GM23338 (cell line): ENCODE data around the gene XIRP2. TPM values are rescaled to one million over a fixed set of nuclear protein-coding genes. Genes with fewer than 3 reads are reported as not detected.

Experiments used
- ATAC-seq: fragments of 200-7000 bp; cut with Tn5 transposase; 3 replicates; pipeline ENCODE4 v1.9.1; 2020
- DNase-seq: peaks from one replicate; pipeline ENCODE4 v3.0.0-alpha.2; 2015; ENCODE audit warnings: low spot score
- H2AFZ ChIP-seq: fragments of 200-600 bp; sonication (generic); 2 replicates; pipeline ENCODE4 v1.8.0; 2016; ENCODE audit warnings: antibody characterized with exemption, mild to moderate bottlenecking, moderate library complexity
- H3F3A ChIP-seq: fragments of 200-600 bp; sonication (generic); replicated peaks from 2 replicates; pipeline ENCODE4 v1.8.0; 2017; ENCODE audit warnings: antibody characterized with exemption, mixed run types, low read depth
- H3K27ac ChIP-seq: fragments of 200-600 bp; sonication (generic); 2 replicates; pipeline ENCODE4 v1.6.1; 2016; ENCODE audit warnings: low read depth
- H3K27me3 ChIP-seq: fragments of 200-600 bp; sonication (generic); 2 replicates; pipeline ENCODE4 v1.8.0; 2016; ENCODE audit warnings: mild to moderate bottlenecking, mixed run types, moderate library complexity; ENCODE audit not compliant: insufficient read depth
- H3K36me3 ChIP-seq: fragments of 200-600 bp; sonication (generic); 2 replicates; pipeline ENCODE4 v1.8.0; 2016; ENCODE audit warnings: mild to moderate bottlenecking; ENCODE audit not compliant: insufficient read depth
- H3K4me1 ChIP-seq: fragments of 200-600 bp; sonication (generic); 2 replicates; pipeline ENCODE4 v1.8.0; 2016; ENCODE audit warnings: mild to moderate bottlenecking, moderate library complexity; ENCODE audit not compliant: insufficient read depth
- H3K4me2 ChIP-seq: fragments of 200-600 bp; sonication (generic); 2 replicates; pipeline ENCODE4 v1.7.1; 2017; ENCODE audit warnings: mixed run types
- H3K4me3 ChIP-seq: fragments of 200-600 bp; sonication (generic); 2 replicates; pipeline ENCODE4 v1.6.1; 2016; ENCODE audit warnings: mixed run types
- H3K79me2 ChIP-seq: fragments of 200-600 bp; sonication (generic); replicated peaks from 2 replicates; pipeline ENCODE4 v1.8.0; 2017; ENCODE audit warnings: mild to moderate bottlenecking; ENCODE audit not compliant: insufficient read depth
- H3K9me2 ChIP-seq: fragments of 200-600 bp; sonication (generic); 2 replicates; pipeline ENCODE4 v1.8.0; 2017; ENCODE audit not compliant: insufficient read depth
- H4K20me1 ChIP-seq: fragments of 200-600 bp; sonication (generic); replicated peaks from 2 replicates; pipeline ENCODE4 v1.8.0; 2017; ENCODE audit warnings: mild to moderate bottlenecking; ENCODE audit not compliant: insufficient read depth
- H3K27ac Mint-ChIP-seq: 2 replicates; pipeline ENCODE4 v1.8.0; 2020; ENCODE audit warnings: inconsistent platforms, mild to moderate bottlenecking, moderate library complexity, mixed read lengths
- H3K27me3 Mint-ChIP-seq: 3 replicates; pipeline ENCODE4 v1.8.0; 2022; ENCODE audit warnings: low read depth, mild to moderate bottlenecking, moderate library complexity, mixed read lengths, inconsistent platforms; ENCODE audit not compliant: insufficient read depth, poor library complexity
- H3K36me3 Mint-ChIP-seq: 3 replicates; pipeline ENCODE4 v1.8.0; 2021; ENCODE audit warnings: low read depth, mild to moderate bottlenecking, inconsistent platforms, moderate library complexity, mixed read lengths
- H3K4me1 Mint-ChIP-seq: 3 replicates; pipeline ENCODE4 v1.8.0; 2020; ENCODE audit warnings: mild to moderate bottlenecking, inconsistent platforms, mixed read lengths
- H3K4me3 Mint-ChIP-seq: 3 replicates; pipeline ENCODE4 v1.8.0; 2021; ENCODE audit warnings: moderate library complexity, mild to moderate bottlenecking, inconsistent platforms, mixed read lengths
- H3K9me3 Mint-ChIP-seq: 3 replicates; pipeline ENCODE4 v1.8.0; 2020; ENCODE audit warnings: moderate library complexity, mild to moderate bottlenecking, inconsistent platforms, mixed read lengths
- CREB1 ChIP-seq: fragments of 250-450 bp; sonication (Bioruptor Pico); IDR thresholded peaks from 2 replicates; pipeline ENCODE4 v1.5.0; 2020; ENCODE audit warnings: low read depth, mild to moderate bottlenecking, moderate library complexity
- EZH2 ChIP-seq: fragments of 200-600 bp; sonication (generic); IDR thresholded peaks from one replicate; pipeline ENCODE4 v1.8.0; 2017; ENCODE audit warnings: antibody characterized with exemption, mild to moderate bottlenecking, low read depth; ENCODE audit not compliant: unreplicated experiment
- EZH2phosphoT487 ChIP-seq: fragments of 200-600 bp; sonication (generic); IDR thresholded peaks from one replicate; pipeline ENCODE4 v1.8.1; 2018; ENCODE audit warnings: antibody characterized with exemption; ENCODE audit not compliant: unreplicated experiment
- NANOG ChIP-seq: IDR thresholded peaks from 2 replicates; pipeline ENCODE4 v1.6.1; 2016; ENCODE audit warnings: antibody characterized with exemption, borderline replicate concordance
- POLR2AphosphoS5 ChIP-seq: IDR thresholded peaks from 2 replicates; pipeline ENCODE4 v1.6.1; 2016; ENCODE audit warnings: antibody characterized with exemption, low read depth
- STAT1 ChIP-seq: IDR thresholded peaks from one replicate; pipeline ENCODE4 v1.6.1; 2016; ENCODE audit warnings: antibody characterized with exemption; ENCODE audit not compliant: unreplicated experiment
- ZNF331 ChIP-seq: fragments of 250-450 bp; sonication (Bioruptor Pico); IDR thresholded peaks from 2 replicates; pipeline ENCODE4 v1.5.0; 2020; ENCODE audit warnings: low read depth, mild to moderate bottlenecking, moderate library complexity
- polyA plus RNA-seq: library from polyadenylated mRNA; unstranded; fragments of >200 nt; fragmentation: Nextera tagmentation; extraction: Ambion mirVana; gene quantifications from 2 replicates; pipeline ENCODE4 v1.2.1, GENCODE V29; 2016
- total RNA-seq: library from RNA; depleted of rRNA; stranded (reverse); fragments of >200 nt; shearing (Covaris generic); gene quantifications from 2 replicates; pipeline ENCODE4 v1.2.3, GENCODE V29; 2014
- TF ChIP-seq, protein P1 (sequence below): IDR thresholded peaks from one replicate; pipeline ENCODE4 v1.6.1; 2018; ENCODE audit warnings: antibody characterized with exemption; ENCODE audit not compliant: unreplicated experiment
- TF ChIP-seq, protein P2 (sequence below): IDR thresholded peaks from 2 replicates; pipeline ENCODE4 v1.6.1; 2016; ENCODE audit warnings: antibody characterized with exemption
- TF ChIP-seq, protein P3 (sequence below), 2 experiments: fragments of 200-600 bp in 1 of 2; sonication (generic) in 1 of 2; conservative IDR thresholded peaks; 2 replicates each; pipeline versions ENCODE4 v1.5.1 to v1.6.1; 2016 to 2017; ENCODE audit warnings: antibody characterized with exemption in 2 of 2, low read depth in 2 of 2, mild to moderate bottlenecking in 2 of 2, moderate library complexity in 1 of 2

The XIRP2 gene
- total and polyA plus RNA-seq, 2 experiments from 2014 or later, result 0.17 to 0.31 TPM

DNA sequence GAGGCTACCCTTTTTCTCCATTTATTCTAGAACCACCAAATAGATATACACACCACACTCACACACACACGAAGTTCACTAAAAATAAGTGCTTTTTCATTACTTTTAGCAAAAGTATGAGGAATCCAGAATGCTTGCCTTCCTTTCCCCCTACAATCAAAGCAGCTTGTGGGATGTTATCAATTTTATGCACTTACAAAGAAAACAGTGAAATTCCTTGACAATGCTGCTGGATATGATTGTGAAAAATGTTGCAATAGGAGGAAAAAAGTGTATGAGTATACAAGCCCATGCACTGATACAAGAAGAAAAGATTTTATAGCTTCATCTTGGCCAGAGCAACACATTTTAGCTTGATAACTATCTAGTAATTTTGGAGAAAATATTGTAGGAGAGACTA lies 269.2 kb downstream of the XIRP2 start (continued):
- TF ChIP-seq, protein P1, sequence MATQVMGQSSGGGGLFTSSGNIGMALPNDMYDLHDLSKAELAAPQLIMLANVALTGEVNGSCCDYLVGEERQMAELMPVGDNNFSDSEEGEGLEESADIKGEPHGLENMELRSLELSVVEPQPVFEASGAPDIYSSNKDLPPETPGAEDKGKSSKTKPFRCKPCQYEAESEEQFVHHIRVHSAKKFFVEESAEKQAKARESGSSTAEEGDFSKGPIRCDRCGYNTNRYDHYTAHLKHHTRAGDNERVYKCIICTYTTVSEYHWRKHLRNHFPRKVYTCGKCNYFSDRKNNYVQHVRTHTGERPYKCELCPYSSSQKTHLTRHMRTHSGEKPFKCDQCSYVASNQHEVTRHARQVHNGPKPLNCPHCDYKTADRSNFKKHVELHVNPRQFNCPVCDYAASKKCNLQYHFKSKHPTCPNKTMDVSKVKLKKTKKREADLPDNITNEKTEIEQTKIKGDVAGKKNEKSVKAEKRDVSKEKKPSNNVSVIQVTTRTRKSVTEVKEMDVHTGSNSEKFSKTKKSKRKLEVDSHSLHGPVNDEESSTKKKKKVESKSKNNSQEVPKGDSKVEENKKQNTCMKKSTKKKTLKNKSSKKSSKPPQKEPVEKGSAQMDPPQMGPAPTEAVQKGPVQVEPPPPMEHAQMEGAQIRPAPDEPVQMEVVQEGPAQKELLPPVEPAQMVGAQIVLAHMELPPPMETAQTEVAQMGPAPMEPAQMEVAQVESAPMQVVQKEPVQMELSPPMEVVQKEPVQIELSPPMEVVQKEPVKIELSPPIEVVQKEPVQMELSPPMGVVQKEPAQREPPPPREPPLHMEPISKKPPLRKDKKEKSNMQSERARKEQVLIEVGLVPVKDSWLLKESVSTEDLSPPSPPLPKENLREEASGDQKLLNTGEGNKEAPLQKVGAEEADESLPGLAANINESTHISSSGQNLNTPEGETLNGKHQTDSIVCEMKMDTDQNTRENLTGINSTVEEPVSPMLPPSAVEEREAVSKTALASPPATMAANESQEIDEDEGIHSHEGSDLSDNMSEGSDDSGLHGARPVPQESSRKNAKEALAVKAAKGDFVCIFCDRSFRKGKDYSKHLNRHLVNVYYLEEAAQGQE, result no peak
- TF ChIP-seq ZNF331 (CRISPR knock-in tag) (no peak), POLR2AphosphoS5 (no peak), STAT1 (no peak)
- TF ChIP-seq, protein P2, sequence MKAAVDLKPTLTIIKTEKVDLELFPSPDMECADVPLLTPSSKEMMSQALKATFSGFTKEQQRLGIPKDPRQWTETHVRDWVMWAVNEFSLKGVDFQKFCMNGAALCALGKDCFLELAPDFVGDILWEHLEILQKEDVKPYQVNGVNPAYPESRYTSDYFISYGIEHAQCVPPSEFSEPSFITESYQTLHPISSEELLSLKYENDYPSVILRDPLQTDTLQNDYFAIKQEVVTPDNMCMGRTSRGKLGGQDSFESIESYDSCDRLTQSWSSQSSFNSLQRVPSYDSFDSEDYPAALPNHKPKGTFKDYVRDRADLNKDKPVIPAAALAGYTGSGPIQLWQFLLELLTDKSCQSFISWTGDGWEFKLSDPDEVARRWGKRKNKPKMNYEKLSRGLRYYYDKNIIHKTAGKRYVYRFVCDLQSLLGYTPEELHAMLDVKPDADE, result no peak

DNA sequence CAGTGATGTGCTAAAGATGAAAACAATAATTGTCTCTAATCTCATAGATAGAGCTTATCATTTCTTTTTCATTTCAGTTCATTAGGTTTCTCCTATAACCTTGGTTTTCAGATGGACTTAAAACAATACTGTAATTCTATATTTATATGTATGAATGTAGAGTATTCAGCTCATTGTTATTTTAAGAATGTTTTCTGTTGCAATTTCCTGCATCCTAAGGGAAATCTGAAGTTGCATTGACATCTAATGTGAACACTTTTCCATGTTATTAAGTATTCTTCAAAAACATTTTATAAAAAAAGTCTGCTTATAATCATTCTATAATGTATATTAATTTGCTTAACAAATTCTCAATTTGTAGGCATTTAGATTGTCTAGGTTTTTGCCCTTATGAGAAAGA lies 288.9 kb downstream of the XIRP2 start:
- no peak overlapping the region for H3K4me3 Mint-ChIP-seq
- H3K36me3 Mint-ChIP-seq, result peaks cover 15% of the 10 kb centered on the region
- H3K27ac Mint-ChIP-seq, result no peak overlapping the region
- Histone ChIP-seq H3K4me2 (no peak overlapping the region), H2AFZ (no peak overlapping the region), H4K20me1 (no peaks in the 10 kb centered on the region), H3K27ac (no peak overlapping the region), H3K27me3 (no peaks in the 10 kb centered on the region), H3K9me2 (0 out of 2 replicates have a peak, but pooled peaks cover 3% of the 10 kb centered on the region), H3K79me2 (no peaks in the 10 kb centered on the region), H3K4me3 (no peak overlapping the region), H3K36me3 (peaks cover 6% of the 10 kb centered on the region; the same call in 1 of the 2 replicates), H3F3A (no peaks in the 10 kb centered on the region), H3K4me1 (no peaks in the 10 kb centered on the region)
- H3K4me1 Mint-ChIP-seq, result no peaks in the 10 kb centered on the region
- peaks cover 4% of the 10 kb centered on the region for H3K27me3 Mint-ChIP-seq
- TF ChIP-seq, protein P3, sequence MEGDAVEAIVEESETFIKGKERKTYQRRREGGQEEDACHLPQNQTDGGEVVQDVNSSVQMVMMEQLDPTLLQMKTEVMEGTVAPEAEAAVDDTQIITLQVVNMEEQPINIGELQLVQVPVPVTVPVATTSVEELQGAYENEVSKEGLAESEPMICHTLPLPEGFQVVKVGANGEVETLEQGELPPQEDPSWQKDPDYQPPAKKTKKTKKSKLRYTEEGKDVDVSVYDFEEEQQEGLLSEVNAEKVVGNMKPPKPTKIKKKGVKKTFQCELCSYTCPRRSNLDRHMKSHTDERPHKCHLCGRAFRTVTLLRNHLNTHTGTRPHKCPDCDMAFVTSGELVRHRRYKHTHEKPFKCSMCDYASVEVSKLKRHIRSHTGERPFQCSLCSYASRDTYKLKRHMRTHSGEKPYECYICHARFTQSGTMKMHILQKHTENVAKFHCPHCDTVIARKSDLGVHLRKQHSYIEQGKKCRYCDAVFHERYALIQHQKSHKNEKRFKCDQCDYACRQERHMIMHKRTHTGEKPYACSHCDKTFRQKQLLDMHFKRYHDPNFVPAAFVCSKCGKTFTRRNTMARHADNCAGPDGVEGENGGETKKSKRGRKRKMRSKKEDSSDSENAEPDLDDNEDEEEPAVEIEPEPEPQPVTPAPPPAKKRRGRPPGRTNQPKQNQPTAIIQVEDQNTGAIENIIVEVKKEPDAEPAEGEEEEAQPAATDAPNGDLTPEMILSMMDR (conservative IDR thresholded peaks at IDR 0.05; ENCODE audit: low read depth in 2 of 2), result no peak
- no peak for TF ChIP-seq ZNF331 (CRISPR knock-in tag)
- no peak for TF ChIP-seq STAT1
- no peak for TF ChIP-seq POLR2AphosphoS5
- TF ChIP-seq EZH2, result no peak
- no peak for TF ChIP-seq NANOG
- no peak for TF ChIP-seq EZH2phosphoT487
- TF ChIP-seq, protein P1, result no peak
- TF ChIP-seq CREB1 (CRISPR knock-in tag), result no peak
- peaks cover 33% of the 10 kb centered on the region for H3K9me3 Mint-ChIP-seq
- ATAC-seq, result no peak
- DNase-seq, result no peak
